BJ (cell line): ENCODE results near the gene GULP1. TPM values are rescaled to one million over a fixed set of nuclear protein-coding genes. Genes with fewer than 3 reads are reported as not detected.

Source experiments
- CTCF ChIA-PET: fragments of 350-600 bp; formaldehyde crosslinking; extraction: SDS; loops from one replicate; lab custom pipeline; 2021; ENCODE audit warnings: antibody characterized with exemption, inconsistent platforms; lab: Yijun Ruan, JAX
- POLR2A ChIA-PET: fragments of 300-600 bp; sonication (Branson Sonifier 250); formaldehyde crosslinking; extraction: SDS; loops from one replicate; lab custom pipeline; 2021; ENCODE audit warnings: antibody characterized with exemption; lab: Charles Lee
- DNase-seq: peaks from one replicate; pipeline ENCODE4 v3.0.0-alpha.2; 2011; ENCODE audit warnings: low read depth
- H3K27me3 ChIP-seq: 2 replicates; pipeline ENCODE4 v1.6.0; 2011; ENCODE audit warnings: low read length; ENCODE audit not compliant: control insufficient read depth, insufficient read depth
- H3K36me3 ChIP-seq: 2 replicates; pipeline ENCODE4 v1.5.1; 2011; ENCODE audit warnings: low read length; ENCODE audit not compliant: control insufficient read depth, insufficient read depth
- H3K4me3 ChIP-seq: 2 replicates; pipeline ENCODE4 v1.5.1; 2011; ENCODE audit warnings: low read depth, mild to moderate bottlenecking, control low read depth, low read length
- polyA plus RNA-seq: library from polyadenylated mRNA; depleted of rRNA; stranded (reverse); fragments of >200 nt; gene quantifications from 2 replicates; pipeline ENCODE4 v1.2.3, GENCODE V29; 2011
- TF ChIP-seq, protein P1 (sequence below): IDR thresholded peaks from 2 replicates; pipeline ENCODE4 v1.5.1; 2011; ENCODE audit warnings: low read depth, mild to moderate bottlenecking, control low read depth, inconsistent platforms, low read length, moderate library complexity; ENCODE audit not compliant: insufficient read depth

Gene GULP1
- polyA plus RNA-seq, 1 experiment: 31.0 TPM

DNA sequence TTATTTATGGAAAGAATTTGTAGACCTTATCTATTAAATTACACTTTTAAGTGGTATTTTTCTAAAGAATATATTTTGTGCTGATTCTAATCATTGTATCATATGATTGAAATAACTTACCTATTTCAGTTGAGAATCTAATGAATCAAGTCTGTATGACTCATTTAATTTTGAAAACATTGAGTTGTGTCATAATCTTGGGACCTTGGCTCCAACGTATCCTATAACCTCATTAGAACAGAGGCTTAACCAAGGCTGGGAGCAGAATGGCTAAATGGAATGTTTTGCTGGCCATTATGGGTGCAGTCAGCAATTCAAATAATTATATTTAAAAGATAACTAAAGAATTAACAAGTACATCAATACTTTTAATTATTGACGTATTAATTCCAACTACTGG, 19.6 kb upstream of the GULP1 start:
- H3K4me3 ChIP-seq: no peak overlapping the region
- H3K27me3 ChIP-seq: no peaks in the 10 kb centered on the region
- DNase-seq: no peak
- TF ChIP-seq, protein P1, sequence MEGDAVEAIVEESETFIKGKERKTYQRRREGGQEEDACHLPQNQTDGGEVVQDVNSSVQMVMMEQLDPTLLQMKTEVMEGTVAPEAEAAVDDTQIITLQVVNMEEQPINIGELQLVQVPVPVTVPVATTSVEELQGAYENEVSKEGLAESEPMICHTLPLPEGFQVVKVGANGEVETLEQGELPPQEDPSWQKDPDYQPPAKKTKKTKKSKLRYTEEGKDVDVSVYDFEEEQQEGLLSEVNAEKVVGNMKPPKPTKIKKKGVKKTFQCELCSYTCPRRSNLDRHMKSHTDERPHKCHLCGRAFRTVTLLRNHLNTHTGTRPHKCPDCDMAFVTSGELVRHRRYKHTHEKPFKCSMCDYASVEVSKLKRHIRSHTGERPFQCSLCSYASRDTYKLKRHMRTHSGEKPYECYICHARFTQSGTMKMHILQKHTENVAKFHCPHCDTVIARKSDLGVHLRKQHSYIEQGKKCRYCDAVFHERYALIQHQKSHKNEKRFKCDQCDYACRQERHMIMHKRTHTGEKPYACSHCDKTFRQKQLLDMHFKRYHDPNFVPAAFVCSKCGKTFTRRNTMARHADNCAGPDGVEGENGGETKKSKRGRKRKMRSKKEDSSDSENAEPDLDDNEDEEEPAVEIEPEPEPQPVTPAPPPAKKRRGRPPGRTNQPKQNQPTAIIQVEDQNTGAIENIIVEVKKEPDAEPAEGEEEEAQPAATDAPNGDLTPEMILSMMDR: no peak
- H3K36me3 ChIP-seq: no peaks in the 10 kb centered on the region
- CTCF ChIA-PET: no interaction called here
- POLR2A ChIA-PET: no interaction called here

DNA sequence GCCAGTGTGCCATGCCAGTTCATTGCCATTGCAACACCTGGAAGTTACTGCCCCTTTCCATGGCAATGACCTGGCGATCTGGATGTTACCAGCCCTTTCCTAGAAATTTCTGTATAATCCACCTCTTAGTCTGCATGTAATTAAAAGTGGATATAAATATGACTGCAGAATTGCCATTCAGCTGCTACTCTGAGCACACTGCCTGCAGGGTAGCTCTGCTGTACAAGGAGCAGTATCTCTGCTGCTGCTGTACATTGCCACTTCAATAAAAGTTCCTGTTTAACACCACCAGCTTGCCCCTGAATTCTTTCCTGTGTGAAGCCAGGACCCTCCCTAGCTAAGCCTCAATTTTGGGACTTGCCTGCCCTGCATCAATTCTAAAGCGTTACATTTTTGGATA, 17.4 kb upstream of the GULP1 start:
- ChIA-PET CTCF (interaction anchor here (0.7 kb wide), 1 partner anchor 38 kb away, joined by 3 read pairs; no protein-coding TSS in a partner anchor), POLR2A (interaction anchor here (0.6 kb wide), 1 partner anchor 18 kb away, joined by 5 read pairs; the partner anchor contains the start of gene GULP1)
- Histone ChIP-seq H3K36me3 (no peaks in the 10 kb centered on the region), H3K4me3 (no peak overlapping the region), H3K27me3 (no peaks in the 10 kb centered on the region)
- TF ChIP-seq, protein P1: no peak
- no peak for DNase-seq

DNA sequence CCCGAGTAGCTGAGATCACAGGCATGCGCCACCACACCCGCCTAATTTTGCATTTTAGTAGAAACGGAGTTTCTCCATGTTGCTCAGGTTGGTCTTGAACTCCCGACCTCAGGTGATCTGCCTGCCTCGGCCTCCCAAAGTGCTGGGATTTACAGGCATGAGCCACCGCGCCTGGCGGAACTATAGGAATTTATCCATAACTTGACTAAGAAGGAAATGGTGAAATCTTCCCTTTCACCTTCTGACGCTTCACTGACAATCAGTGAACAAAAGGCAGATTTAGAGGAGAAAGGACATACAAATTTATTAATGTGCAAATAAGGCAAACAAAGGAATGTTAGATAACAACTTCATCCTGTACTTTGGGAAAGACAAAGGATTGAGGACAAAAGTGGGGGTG, 15.4 kb upstream of the GULP1 start:
- TF ChIP-seq, protein P1: no peak
- ChIA-PET POLR2A (no interaction called here), CTCF (no interaction called here)
- DNase-seq: no peak
- H3K4me3 ChIP-seq: no peak overlapping the region
- H3K27me3 ChIP-seq: no peaks in the 10 kb centered on the region
- no peaks in the 10 kb centered on the region for H3K36me3 ChIP-seq

DNA sequence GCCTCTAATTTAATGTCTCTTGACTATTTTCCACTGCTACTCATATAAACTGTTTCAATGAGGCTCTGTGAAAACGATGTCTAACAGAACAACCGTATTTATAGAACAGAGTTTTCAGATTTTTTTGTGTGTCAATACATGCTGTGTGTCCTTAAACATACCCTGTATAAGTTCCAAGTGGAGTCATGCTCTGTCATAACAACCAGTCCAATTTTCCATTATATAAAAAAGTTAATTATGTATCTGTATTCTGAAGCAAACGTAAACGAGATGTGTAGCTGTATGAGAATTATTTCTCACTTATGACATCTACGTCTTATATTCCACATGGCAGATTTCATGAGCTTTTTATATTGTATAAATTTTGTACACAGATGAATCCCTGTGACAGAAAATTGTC, 13.9 kb upstream of the GULP1 start:
- no peak for DNase-seq
- H3K27me3 ChIP-seq: no peaks in the 10 kb centered on the region
- H3K4me3 ChIP-seq: no peak overlapping the region
- TF ChIP-seq, protein P1: no peak
- no peaks in the 10 kb centered on the region for H3K36me3 ChIP-seq
- ChIA-PET POLR2A (no interaction called here), CTCF (interaction anchor here (2.0 kb wide), 1 partner anchor 14 kb away, joined by 8 read pairs; the partner anchor contains the start of gene GULP1)

DNA sequence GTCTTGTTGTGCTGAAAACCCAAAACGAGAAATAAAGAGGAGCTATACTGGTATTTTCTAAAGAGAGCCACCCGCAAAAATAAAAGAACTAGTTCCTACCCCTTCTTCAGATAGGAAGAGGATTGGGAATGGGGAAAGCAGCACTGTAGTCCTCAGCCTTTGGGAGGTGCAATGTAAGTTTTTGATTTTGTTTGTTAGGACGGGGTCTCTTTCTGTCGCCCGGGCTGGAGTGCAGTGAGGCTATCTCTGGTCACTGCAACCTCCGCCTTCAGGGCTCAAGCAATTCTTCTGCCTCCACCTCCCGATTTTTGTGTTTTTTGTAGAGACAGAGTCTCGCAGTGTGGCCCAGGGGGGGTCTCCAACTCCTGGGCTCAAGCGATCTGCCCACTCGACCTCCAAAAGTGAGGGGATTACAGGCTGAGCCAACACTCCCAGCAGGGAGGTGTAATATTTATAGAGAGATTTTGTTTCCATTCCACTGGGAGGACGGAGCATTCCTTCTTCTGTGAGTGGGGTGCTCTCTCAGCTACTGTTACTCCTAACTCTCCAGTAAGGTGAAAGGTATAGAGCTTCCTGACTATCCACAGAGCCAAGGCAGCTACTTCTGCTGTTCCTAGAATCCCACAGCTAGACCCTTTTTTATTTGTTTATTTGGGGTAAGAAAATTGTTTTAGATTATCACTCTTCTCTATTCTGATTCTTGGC, 13.1 kb upstream of the GULP1 start:
- ChIA-PET CTCF (interaction anchor here (0.6 to 2.0 kb wide), 2 partner anchors 13 to 49 kb away, joined by 3 to 8 read pairs; partner anchors contain the start of gene GULP1), POLR2A (no interaction called here)
- Histone ChIP-seq H3K27me3 (no peaks in the 10 kb centered on the region), H3K36me3 (no peaks in the 10 kb centered on the region), H3K4me3 (no peak overlapping the region)
- TF ChIP-seq, protein P1: no peak
- no peak for DNase-seq
